Neural progenitor cell (in vitro differentiated cells): Measurements from ENCODE around the gene CDK8.
"Not testable (repeated sequence)": the region's sequence is repeated elsewhere in the genome, so short reads cannot be mapped to it uniquely, and the experiment has no call there.

Source experiments
- EZH2 ChIP-seq: fragments of 200-600 bp; sonication (generic); IDR thresholded peaks from 2 replicates; pipeline ENCODE4 v1.6.1; 2017; ENCODE audit warnings: antibody characterized with exemption, mild to moderate bottlenecking, moderate library complexity
- EZH2phosphoT487 ChIP-seq: fragments of 200-600 bp; sonication (generic); IDR thresholded peaks from 2 replicates; pipeline ENCODE4 v1.6.1; 2017; ENCODE audit warnings: antibody characterized with exemption
- TF ChIP-seq, protein P1 (sequence below): fragments of 200-600 bp; sonication (generic); IDR thresholded peaks from 2 replicates; pipeline ENCODE4 v1.5.1; 2017; ENCODE audit warnings: antibody characterized with exemption, mild to moderate bottlenecking

DNA sequence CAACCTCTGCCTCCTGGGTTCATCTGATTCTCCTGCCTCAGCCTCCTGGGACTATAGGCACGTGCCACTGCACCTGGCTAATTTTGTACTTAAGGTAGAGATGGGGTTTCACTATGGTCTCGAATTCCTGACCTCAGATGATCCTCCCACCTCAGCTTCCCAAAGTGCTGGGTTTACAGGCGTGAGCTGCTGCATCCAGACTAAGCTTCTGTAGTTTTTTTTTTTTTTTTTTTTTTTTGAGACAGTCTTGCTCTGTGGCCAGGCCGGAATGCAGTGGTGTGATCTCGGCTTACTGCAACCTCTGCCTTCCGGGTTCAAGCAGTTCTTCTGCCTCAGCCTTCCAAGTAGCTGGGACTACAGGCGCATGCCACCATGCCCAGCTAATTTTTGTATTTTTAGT lies 34.9 kb downstream of the CDK8 start:
- not testable (repeated sequence) for TF ChIP-seq EZH2, EZH2phosphoT487
- TF ChIP-seq, protein P1, sequence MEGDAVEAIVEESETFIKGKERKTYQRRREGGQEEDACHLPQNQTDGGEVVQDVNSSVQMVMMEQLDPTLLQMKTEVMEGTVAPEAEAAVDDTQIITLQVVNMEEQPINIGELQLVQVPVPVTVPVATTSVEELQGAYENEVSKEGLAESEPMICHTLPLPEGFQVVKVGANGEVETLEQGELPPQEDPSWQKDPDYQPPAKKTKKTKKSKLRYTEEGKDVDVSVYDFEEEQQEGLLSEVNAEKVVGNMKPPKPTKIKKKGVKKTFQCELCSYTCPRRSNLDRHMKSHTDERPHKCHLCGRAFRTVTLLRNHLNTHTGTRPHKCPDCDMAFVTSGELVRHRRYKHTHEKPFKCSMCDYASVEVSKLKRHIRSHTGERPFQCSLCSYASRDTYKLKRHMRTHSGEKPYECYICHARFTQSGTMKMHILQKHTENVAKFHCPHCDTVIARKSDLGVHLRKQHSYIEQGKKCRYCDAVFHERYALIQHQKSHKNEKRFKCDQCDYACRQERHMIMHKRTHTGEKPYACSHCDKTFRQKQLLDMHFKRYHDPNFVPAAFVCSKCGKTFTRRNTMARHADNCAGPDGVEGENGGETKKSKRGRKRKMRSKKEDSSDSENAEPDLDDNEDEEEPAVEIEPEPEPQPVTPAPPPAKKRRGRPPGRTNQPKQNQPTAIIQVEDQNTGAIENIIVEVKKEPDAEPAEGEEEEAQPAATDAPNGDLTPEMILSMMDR: not testable (repeated sequence)
